ENCODE data around the gene FAM53B. TPM values are rescaled to one million over a fixed set of nuclear protein-coding genes. Genes with fewer than 3 reads are reported as not detected.

FAM53B gene
- total RNA-seq, 2 experiments from 2014 or later, result 13.3 to 13.9 TPM

DNA sequence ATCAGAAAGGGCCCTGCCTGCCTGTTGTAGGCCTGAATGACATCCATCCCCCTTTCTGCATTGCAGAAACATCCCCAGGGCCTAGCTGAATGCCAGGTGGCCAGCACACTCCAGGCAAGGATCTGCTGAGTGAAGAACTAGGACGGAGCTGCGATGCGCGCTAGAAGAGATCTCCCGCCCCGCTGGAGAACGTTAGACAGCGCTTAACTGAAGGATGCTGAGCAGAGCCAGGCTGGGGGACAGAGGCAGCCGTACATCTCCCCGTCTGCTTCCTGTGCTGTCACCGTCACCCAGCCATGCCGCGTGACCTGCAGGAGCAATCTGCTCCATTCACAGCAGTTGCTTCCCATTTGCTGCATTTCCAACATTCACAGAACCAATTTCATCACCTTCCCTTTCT is 73.3 kb downstream of the FAM53B start:
- POLR2A ChIA-PET, result interaction anchor here (0.9 kb wide), 1 partner anchor 52 kb away, joined by 11 read pairs; no protein-coding TSS in a partner anchor
- H3K4me3 Mint-ChIP-seq, result no peak overlapping the region
- H3K36me3 Mint-ChIP-seq (ENCODE audit: low read depth), result peaks cover 5% of the 10 kb centered on the region
- H3K4me1 Mint-ChIP-seq, result peaks cover 59% of the 10 kb centered on the region
- intact Hi-C loops (cut with DNase I, micrococcal nuclease), result no loop called here
- H3K9me3 Mint-ChIP-seq (ENCODE audit: low read depth), result no peaks in the 10 kb centered on the region
- no peaks in the 10 kb centered on the region for H3K27me3 Mint-ChIP-seq
- CTCF ChIA-PET, result interaction anchor here (0.7 to 6.4 kb wide), 8 partner anchors 8 to 71 kb away, joined by 3 to 64 read pairs (median 6); no protein-coding TSS in a partner anchor
- peak overlapping the region; percentile 55 for H3K27ac Mint-ChIP-seq
- DNase-seq, result peak; percentile 39
- ATAC-seq, result peak; percentile 48

DNA sequence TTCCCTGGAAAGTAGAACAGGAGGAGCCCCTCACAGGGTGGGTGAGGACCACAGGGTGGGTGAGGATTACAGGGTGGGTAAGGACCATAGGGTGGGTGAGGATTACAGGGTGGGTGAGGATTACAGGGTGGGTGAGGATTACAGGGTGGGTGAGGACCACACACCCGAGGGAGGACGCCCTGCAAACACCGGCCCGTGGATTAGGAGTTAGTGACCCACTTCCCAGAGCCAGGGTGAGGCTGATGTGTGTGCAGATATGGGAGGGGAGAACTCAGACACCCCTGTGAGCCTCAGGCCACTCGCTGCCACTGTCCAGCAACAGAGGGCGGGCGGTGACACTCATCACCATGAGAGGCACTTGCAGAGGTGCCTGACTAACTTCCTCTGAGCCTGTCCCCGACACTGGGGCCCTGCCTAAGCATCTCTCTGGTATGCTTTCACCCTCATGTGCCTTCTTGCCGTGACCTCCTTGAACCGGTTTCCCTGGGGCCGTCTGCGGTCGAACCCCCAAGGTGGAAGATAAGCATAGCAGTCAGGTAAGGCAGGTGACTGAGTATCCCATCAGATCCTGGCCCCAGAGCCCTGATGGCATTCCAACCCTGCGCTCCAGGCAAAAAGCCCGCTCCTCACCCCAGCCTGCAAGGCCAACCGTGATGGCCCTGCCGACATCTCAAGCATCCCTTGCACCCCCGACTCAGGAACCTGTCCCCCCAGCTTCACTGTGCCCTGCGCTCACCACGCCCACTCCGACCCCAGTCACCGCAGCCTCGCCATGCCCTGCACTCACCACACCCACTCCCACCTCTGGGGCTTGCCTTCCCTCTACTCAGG is 74.1 kb downstream of the FAM53B start:
- no peak overlapping the region for H3K4me3 Mint-ChIP-seq
- ChIA-PET CTCF (interaction anchor here (0.9 to 2.2 kb wide), 2 partner anchors 8 to 72 kb away, joined by 5 to 14 read pairs; no protein-coding TSS in a partner anchor), POLR2A (no interaction called here)
- intact Hi-C loops (cut with DNase I, micrococcal nuclease), result no loop called here
- H3K27me3 Mint-ChIP-seq, result no peaks in the 10 kb centered on the region
- no peak for ATAC-seq
- DNase-seq, result no peak
- peaks cover 2% of the 10 kb centered on the region for H3K36me3 Mint-ChIP-seq (ENCODE audit: low read depth)
- H3K4me1 Mint-ChIP-seq, result peaks cover 51% of the 10 kb centered on the region
- H3K27ac Mint-ChIP-seq, result no peak overlapping the region
- no peaks in the 10 kb centered on the region for H3K9me3 Mint-ChIP-seq (ENCODE audit: low read depth)

DNA sequence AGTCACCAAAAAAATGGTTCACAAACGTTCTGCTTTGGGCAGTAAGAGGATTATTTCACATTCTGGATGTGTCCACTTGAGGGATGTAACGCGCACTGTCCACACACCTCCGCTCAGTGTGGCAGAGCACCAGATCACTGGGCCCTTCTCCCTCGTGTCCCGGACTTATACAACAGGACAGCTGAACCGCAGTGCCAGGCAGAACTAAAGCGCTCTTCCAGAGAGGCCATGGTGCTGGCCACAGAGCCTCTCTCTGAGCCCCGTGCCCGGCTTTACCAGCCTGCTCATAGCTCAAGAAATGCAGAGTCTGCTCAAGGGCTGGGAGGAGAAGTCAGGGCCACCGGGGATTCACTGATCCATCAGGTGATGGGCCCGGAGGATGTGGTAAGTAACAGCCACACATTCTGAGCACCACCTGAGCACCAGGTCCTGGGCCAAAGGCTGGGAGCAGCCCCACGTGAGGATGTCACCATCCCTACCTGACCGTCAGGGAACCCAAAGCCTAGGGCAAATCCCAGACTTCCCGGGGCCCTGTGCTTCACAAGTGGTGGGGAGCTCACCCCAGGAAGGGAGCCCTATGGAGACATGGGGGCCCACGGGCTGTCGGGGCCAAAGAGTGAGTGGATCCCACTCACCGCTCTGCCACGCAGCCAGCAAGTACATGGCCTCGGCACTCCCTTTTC is 74.9 kb downstream of the FAM53B start:
- intact Hi-C loops (cut with DNase I, micrococcal nuclease), result no loop called here
- POLR2A ChIA-PET, result no interaction called here
- ATAC-seq (no peak), DNase-seq (no peak)
- CTCF ChIA-PET, result no interaction called here
- peaks cover 48% of the 10 kb centered on the region for H3K4me1 Mint-ChIP-seq
- H3K9me3 Mint-ChIP-seq (ENCODE audit: low read depth), result no peaks in the 10 kb centered on the region
- H3K27me3 Mint-ChIP-seq, result no peaks in the 10 kb centered on the region
- no peaks in the 10 kb centered on the region for H3K36me3 Mint-ChIP-seq (ENCODE audit: low read depth)
- no peak overlapping the region for H3K27ac Mint-ChIP-seq
- no peak overlapping the region for H3K4me3 Mint-ChIP-seq

DNA sequence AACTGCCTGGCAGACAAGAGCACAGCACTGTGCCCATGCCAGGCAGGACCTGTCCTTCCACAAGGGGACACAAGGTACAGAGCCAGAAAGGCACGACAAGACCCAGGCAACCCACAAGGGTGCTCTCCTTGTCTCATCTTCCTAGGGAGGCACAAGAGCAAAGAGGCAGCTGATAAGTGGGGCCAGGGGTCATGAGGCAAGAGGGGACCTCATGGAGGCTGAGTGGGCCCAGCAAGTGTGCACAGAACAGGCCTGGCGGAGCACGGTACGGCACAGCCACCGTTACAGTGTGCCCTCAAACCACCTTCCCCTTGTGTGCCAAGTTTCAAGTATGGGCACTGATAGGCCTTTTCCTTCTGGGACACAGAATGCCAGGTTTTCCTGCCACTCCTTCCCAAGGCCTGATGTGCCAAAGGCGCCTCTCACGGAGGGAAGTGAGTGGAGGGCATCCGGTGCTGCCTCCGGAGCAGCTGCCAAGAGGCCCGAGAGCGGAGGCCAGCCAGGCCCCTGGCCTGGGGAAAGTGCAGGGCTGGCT is 75.6 kb downstream of the FAM53B start:
- no peak for DNase-seq
- ATAC-seq, result no peak
- CTCF ChIA-PET, result no interaction called here

DNA sequence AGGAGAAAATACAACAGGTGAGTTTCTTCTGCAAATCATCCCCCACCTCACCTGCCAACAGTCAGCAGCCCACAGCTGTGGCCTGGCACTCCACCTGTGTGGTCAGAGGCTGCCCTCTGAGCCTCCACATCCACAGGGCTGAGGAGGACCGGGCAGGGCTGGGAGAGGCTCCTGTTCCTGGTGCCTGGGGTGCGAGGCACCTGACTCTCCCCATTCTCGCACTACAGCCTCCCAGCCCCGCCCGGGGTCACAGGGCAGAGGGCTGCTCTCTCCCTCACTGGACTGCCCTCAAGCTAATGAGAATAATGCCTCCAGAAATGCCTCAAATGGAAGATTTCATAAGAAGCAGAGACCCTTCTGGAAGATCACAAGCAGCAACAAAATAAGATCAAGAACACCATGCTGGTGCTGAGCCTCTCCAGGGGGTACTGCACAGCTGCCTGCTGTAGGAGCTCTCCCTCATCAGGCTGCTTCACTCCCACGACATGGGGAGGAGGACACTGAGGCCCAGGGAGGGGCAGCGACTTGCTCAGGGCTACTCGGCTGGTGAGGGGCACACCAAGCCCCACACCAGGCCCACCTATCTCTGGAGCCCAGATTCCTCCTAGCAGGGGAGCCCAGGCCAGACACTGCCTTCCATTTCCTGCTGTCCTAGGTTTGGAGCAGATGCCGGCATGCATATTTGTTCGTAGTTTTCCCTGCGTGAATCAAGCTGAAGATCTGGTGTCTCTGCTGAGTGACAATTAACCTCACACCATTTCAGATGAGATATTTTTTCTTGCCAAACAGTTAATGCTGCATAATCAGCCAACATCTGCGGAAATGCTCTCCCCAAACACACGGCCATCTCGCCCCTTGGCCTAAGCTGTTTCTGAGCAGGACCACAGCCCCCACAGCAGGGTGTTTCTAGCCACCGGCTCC is 76.5 kb downstream of the FAM53B start:
- Mint-ChIP-seq H3K9me3 (ENCODE audit: low read depth) (no peaks in the 10 kb centered on the region), H3K27me3 (no peaks in the 10 kb centered on the region), H3K4me3 (no peak overlapping the region), H3K27ac (peak overlapping the region; percentile 39), H3K36me3 (ENCODE audit: low read depth) (no peaks in the 10 kb centered on the region), H3K4me1 (peaks cover 36% of the 10 kb centered on the region)
- DNase-seq, result no peak
- CTCF ChIA-PET, result no interaction called here
- intact Hi-C loops (cut with DNase I, micrococcal nuclease), result no loop called here
- POLR2A ChIA-PET, result no interaction called here
- ATAC-seq, result no peak

More for the DNA sequence above, 75.6 kb downstream of the FAM53B start:
- Mint-ChIP-seq H3K27me3 (no peaks in the 10 kb centered on the region), H3K9me3 (ENCODE audit: low read depth) (no peaks in the 10 kb centered on the region), H3K4me1 (peaks cover 42% of the 10 kb centered on the region), H3K36me3 (ENCODE audit: low read depth) (no peaks in the 10 kb centered on the region), H3K4me3 (no peak overlapping the region), H3K27ac (no peak overlapping the region)
- intact Hi-C loops (cut with DNase I, micrococcal nuclease), result no loop called here
- POLR2A ChIA-PET, result no interaction called here

DNA sequence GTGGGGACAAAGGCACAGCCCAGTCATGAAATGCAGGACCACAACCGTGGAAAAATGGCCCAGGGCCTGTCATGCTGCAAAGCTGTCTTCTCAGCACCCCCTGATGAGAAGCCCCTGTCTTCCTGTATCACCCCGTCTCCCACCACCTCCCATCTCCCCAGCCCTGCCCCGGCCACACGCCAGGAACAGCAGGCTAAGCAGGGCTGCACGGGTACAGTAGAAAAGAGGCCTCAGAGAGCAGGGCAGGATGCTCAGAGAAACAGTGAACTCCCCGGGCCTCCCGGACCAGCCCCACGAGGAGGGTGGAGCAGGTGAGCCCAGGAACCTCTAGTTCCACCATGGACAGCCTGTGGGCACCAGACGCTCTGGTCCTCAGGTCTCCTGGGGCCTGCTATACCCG is 77.7 kb downstream of the FAM53B start:
- DNase-seq (no peak), ATAC-seq (no peak)
- CTCF ChIA-PET, result interaction anchor here (1.4 kb wide), 1 partner anchor 18 kb away, joined by 8 read pairs; no protein-coding TSS in a partner anchor
- Mint-ChIP-seq H3K9me3 (ENCODE audit: low read depth) (no peaks in the 10 kb centered on the region), H3K27me3 (no peaks in the 10 kb centered on the region), H3K27ac (no peak overlapping the region), H3K36me3 (ENCODE audit: low read depth) (no peaks in the 10 kb centered on the region), H3K4me1 (peaks cover 26% of the 10 kb centered on the region), H3K4me3 (no peak overlapping the region)
- intact Hi-C loops (cut with DNase I, micrococcal nuclease), result no loop called here
- POLR2A ChIA-PET, result no interaction called here

DNA sequence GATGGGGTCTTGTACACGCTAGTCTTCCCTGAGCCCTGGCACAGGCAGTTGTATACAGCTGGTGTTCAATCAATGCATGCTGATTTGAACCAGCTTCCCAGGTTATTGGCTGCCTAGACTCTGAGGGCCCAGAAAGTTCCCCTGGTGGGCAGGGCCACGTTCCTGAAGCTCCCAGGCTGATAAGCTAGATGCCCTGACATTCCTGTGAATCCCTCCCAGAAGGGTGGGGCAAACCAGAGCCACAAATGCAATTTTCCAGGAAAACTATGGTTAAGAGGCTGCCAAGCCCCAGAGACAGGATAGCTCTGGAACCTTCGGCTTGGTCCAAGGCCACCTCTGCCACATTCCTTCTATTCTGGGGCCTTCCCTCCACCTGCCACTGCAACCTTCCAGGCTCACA is 78.2 kb downstream of the FAM53B start:
- H3K27me3 Mint-ChIP-seq, result no peaks in the 10 kb centered on the region
- CTCF ChIA-PET, result interaction anchor here (1.4 kb wide), 1 partner anchor 18 kb away, joined by 8 read pairs; no protein-coding TSS in a partner anchor
- H3K4me3 Mint-ChIP-seq, result no peak overlapping the region

DNA sequence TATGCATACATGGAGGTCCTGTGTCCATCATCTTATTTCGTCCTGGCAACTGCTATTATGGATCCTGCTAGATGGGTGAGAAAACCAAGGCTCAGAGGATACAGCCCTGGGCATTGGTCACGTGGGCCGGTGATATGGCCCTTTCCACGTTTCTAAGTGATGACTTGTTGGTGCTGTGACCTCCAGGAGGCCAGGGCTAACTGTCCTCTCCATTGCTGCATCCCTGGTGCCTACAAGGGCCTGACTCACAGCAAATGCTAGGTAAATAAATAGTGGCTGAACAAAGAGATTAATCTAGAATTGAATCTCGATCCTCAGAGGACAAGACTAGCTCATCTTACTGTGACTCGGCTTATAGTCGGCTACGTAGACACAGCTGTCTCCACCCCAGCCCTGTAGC is 78.6 kb downstream of the FAM53B start:
- ATAC-seq (no peak), DNase-seq (no peak)
- ChIA-PET POLR2A (no interaction called here), CTCF (interaction anchor here (1.4 kb wide), 1 partner anchor 17 kb away, joined by 8 read pairs; no protein-coding TSS in a partner anchor)
- no peak overlapping the region for H3K27ac Mint-ChIP-seq
- H3K9me3 Mint-ChIP-seq (ENCODE audit: low read depth), result no peaks in the 10 kb centered on the region
- no peak overlapping the region for H3K4me3 Mint-ChIP-seq
- intact Hi-C loops (cut with DNase I, micrococcal nuclease), result no loop called here
- no peaks in the 10 kb centered on the region for H3K36me3 Mint-ChIP-seq (ENCODE audit: low read depth)
- peaks cover 17% of the 10 kb centered on the region for H3K4me1 Mint-ChIP-seq
- no peaks in the 10 kb centered on the region for H3K27me3 Mint-ChIP-seq

More for the DNA sequence above, 78.2 kb downstream of the FAM53B start:
- DNase-seq, result no peak
- Mint-ChIP-seq H3K27ac (no peak overlapping the region), H3K9me3 (ENCODE audit: low read depth) (no peaks in the 10 kb centered on the region), H3K36me3 (ENCODE audit: low read depth) (no peaks in the 10 kb centered on the region), H3K4me1 (peaks cover 21% of the 10 kb centered on the region)
- intact Hi-C loops (cut with DNase I, micrococcal nuclease), result no loop called here
- POLR2A ChIA-PET, result no interaction called here
- no peak for ATAC-seq

DNA sequence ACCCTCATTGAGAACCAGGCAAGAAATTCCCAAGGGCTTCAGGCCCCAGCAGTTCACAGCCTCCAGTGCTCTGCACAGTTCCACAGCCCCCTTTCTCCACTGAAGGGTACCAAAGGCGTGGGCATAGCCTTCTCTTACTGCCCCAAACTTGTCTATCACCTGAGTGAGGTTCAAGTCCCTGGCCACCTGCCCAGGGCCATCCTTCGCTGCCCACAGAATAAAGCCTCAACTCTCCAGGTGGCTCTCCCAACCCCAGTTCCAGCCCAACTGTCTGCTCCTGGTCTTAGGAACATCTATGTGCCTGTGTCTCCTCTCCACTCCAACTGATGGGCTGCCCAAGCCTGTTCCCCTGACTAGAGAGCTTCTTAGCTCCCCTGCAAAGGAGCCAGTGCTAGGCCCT is 79.1 kb downstream of the FAM53B start:
- H3K36me3 Mint-ChIP-seq (ENCODE audit: low read depth), result peaks cover 2% of the 10 kb centered on the region
- H3K9me3 Mint-ChIP-seq (ENCODE audit: low read depth), result no peaks in the 10 kb centered on the region
- no peak overlapping the region for H3K27ac Mint-ChIP-seq
- intact Hi-C loops (cut with DNase I, micrococcal nuclease), result no loop called here
- no peak overlapping the region for H3K4me3 Mint-ChIP-seq
- ATAC-seq (no peak), DNase-seq (no peak)
- CTCF ChIA-PET, result interaction anchor here (1.4 kb wide), 1 partner anchor 17 kb away, joined by 8 read pairs; no protein-coding TSS in a partner anchor
- H3K27me3 Mint-ChIP-seq, result no peaks in the 10 kb centered on the region
- peaks cover 17% of the 10 kb centered on the region for H3K4me1 Mint-ChIP-seq
- POLR2A ChIA-PET, result no interaction called here

DNA sequence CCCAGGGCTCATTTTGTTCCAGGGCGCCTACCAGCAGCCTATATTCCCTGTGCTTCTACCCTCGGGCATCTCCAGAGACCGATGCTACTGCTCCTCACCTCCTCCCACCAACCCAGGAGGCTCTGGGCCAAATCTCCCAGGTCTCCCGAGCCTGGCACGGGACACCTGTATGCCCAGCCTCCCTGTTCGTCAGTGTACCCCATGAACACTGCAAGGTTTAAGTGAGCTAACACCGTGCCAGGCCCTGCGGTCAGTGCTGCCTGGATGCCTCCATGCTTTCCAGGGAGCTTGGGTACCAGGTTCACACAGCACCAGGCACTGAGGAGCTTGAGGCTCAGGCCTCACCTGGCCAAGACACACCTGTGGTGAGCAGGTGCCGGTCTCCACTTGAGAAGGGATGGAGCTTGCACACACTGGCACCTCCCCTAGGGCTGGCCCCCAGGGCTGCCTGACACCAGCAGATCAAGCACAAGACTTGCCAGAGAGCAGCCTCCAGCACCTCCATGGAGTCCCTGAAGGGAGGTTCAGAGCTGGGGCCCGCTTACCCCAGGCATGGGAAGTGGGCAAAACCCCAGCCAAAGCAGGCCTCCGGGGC is 80.3 kb downstream of the FAM53B start:
- DNase-seq, result no peak
- peaks cover 2% of the 10 kb centered on the region for H3K36me3 Mint-ChIP-seq (ENCODE audit: low read depth)
- no peaks in the 10 kb centered on the region for H3K27me3 Mint-ChIP-seq
- no peak overlapping the region for H3K4me3 Mint-ChIP-seq
- no peak overlapping the region for H3K27ac Mint-ChIP-seq
- peaks cover 28% of the 10 kb centered on the region for H3K4me1 Mint-ChIP-seq
- POLR2A ChIA-PET, result no interaction called here
- intact Hi-C loops (cut with DNase I, micrococcal nuclease), result no loop called here
- CTCF ChIA-PET, result interaction anchor here (2.2 kb wide), 1 partner anchor 10 kb away, joined by 6 read pairs; no protein-coding TSS in a partner anchor
- no peaks in the 10 kb centered on the region for H3K9me3 Mint-ChIP-seq (ENCODE audit: low read depth)
- no peak for ATAC-seq
